SU-DHL-6 (cell line): Measurements from ENCODE around the gene MRPL33.

Source experiments
- H2AFZ ChIP-seq: fragments of 200-600 bp; sonication (generic); 2 replicates; pipeline ENCODE4 v1.6.1; 2014; ENCODE audit warnings: low read depth, mild to moderate bottlenecking, moderate library complexity, mixed read lengths, antibody characterized with exemption, low read length; ENCODE audit not compliant: severe bottlenecking
- H3F3A ChIP-seq: fragments of 200-600 bp; shearing (Covaris generic); 2 replicates; pipeline ENCODE4 v1.6.0; 2016; ENCODE audit warnings: antibody characterized with exemption, mild to moderate bottlenecking; ENCODE audit not compliant: insufficient read depth
- H3K27ac ChIP-seq: fragments of 200-600 bp; sonication (generic); 2 replicates; pipeline ENCODE4 v1.5.1; 2016; ENCODE audit warnings: low read depth, mild to moderate bottlenecking, low read length, moderate library complexity, mixed read lengths
- H3K27me3 ChIP-seq: fragments of 200-600 bp; sonication (generic), shearing (Covaris generic); 2 replicates; pipeline ENCODE4 v1.6.0; 2014; ENCODE audit warnings: mild to moderate bottlenecking, low read length
- H3K36me3 ChIP-seq: fragments of 200-600 bp; sonication (generic); 2 replicates; pipeline ENCODE4 v1.6.1; 2014; ENCODE audit warnings: mild to moderate bottlenecking, low read length, mixed read lengths
- H3K4me2 ChIP-seq: fragments of 300-600, 200-600 bp; shearing (Covaris generic), sonication (generic); 2 replicates; pipeline ENCODE4 v1.6.0; 2014; ENCODE audit warnings: low read length, low read depth, mild to moderate bottlenecking; ENCODE audit not compliant: poor library complexity, severe bottlenecking
- H3K4me3 ChIP-seq: fragments of 200-600 bp; sonication (generic); 2 replicates; pipeline ENCODE4 v1.5.1; 2014; ENCODE audit warnings: antibody characterized with exemption, low read length, mild to moderate bottlenecking, mixed read lengths; ENCODE audit not compliant: insufficient read depth, poor library complexity, severe bottlenecking
- H3K79me2 ChIP-seq: fragments of 200-600 bp; sonication (generic); 2 replicates; pipeline ENCODE4 v1.6.1; 2014; ENCODE audit warnings: mild to moderate bottlenecking, low read length, moderate library complexity; ENCODE audit not compliant: insufficient read depth
- H3K9ac ChIP-seq: fragments of 200-600 bp; sonication (generic); 2 replicates; pipeline ENCODE4 v1.7.0; 2014; ENCODE audit warnings: mild to moderate bottlenecking, low read length
- H3K9me2 ChIP-seq: fragments of 200-600 bp; sonication (generic); replicated peaks from 2 replicates; pipeline ENCODE4 v1.6.1; 2014; ENCODE audit warnings: low read length; ENCODE audit not compliant: insufficient read depth
- H3K9me3 ChIP-seq: fragments of 200-600 bp; sonication (generic); 2 replicates; pipeline ENCODE4 v1.6.1; 2014; ENCODE audit warnings: low read length, mixed read lengths; ENCODE audit not compliant: insufficient read depth
- H4K20me1 ChIP-seq: fragments of 200-600 bp; sonication (generic); 2 replicates; pipeline ENCODE4 v1.6.1; 2014; ENCODE audit warnings: low read depth, mild to moderate bottlenecking, antibody characterized with exemption, low read length, moderate library complexity, mixed read lengths
- EZH2phosphoT487 ChIP-seq: fragments of 200-600 bp; sonication (generic), shearing (Covaris generic); conservative IDR thresholded peaks from 2 replicates; pipeline ENCODE4 v1.6.1; 2018; ENCODE audit warnings: mild to moderate bottlenecking, antibody characterized with exemption, low read length, moderate library complexity, mixed read lengths
- TF ChIP-seq, protein P1 (sequence below): fragments of 200-600 bp; sonication (generic); IDR thresholded peaks from one replicate; pipeline ENCODE4 v1.5.1; 2017; ENCODE audit warnings: antibody characterized with exemption, mild to moderate bottlenecking, low read length, moderate library complexity; ENCODE audit not compliant: insufficient read depth, poor library complexity, severe bottlenecking

MRPL33 gene

GRCh38 chr2:27795093-27795834 lies 23.7 kb downstream of the MRPL33 start:
- Histone ChIP-seq H3K36me3 (no peaks in the 10 kb centered on the region), H3K9me2 (no peaks in the 10 kb centered on the region), H3K4me2 (no peak overlapping the region), H3K9ac (no peak overlapping the region), H2AFZ (no peak overlapping the region), H3F3A (no peaks in the 10 kb centered on the region), H3K79me2 (no peaks in the 10 kb centered on the region), H3K27me3 (no peaks in the 10 kb centered on the region), H3K27ac (no peak overlapping the region), H3K9me3 (no peaks in the 10 kb centered on the region), H4K20me1 (no peaks in the 10 kb centered on the region), H3K4me3 (no peak overlapping the region)
- TF ChIP-seq, protein P1, sequence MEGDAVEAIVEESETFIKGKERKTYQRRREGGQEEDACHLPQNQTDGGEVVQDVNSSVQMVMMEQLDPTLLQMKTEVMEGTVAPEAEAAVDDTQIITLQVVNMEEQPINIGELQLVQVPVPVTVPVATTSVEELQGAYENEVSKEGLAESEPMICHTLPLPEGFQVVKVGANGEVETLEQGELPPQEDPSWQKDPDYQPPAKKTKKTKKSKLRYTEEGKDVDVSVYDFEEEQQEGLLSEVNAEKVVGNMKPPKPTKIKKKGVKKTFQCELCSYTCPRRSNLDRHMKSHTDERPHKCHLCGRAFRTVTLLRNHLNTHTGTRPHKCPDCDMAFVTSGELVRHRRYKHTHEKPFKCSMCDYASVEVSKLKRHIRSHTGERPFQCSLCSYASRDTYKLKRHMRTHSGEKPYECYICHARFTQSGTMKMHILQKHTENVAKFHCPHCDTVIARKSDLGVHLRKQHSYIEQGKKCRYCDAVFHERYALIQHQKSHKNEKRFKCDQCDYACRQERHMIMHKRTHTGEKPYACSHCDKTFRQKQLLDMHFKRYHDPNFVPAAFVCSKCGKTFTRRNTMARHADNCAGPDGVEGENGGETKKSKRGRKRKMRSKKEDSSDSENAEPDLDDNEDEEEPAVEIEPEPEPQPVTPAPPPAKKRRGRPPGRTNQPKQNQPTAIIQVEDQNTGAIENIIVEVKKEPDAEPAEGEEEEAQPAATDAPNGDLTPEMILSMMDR: no peak
- no peak for TF ChIP-seq EZH2phosphoT487

GRCh38 chr2:27795868-27796277 lies 24.4 kb downstream of the MRPL33 start:
- no peaks in the 10 kb centered on the region for H4K20me1 ChIP-seq
- no peaks in the 10 kb centered on the region for H3K9me2 ChIP-seq
- H3K79me2 ChIP-seq: no peaks in the 10 kb centered on the region
- TF ChIP-seq, protein P1: no peak
- no peak for TF ChIP-seq EZH2phosphoT487
- no peak overlapping the region for H3K9ac ChIP-seq
- H2AFZ ChIP-seq: no peak overlapping the region
- H3F3A ChIP-seq: no peaks in the 10 kb centered on the region
- no peak overlapping the region for H3K27ac ChIP-seq
- no peak overlapping the region for H3K4me2 ChIP-seq
- no peaks in the 10 kb centered on the region for H3K27me3 ChIP-seq
- no peak overlapping the region for H3K4me3 ChIP-seq
- H3K36me3 ChIP-seq: no peaks in the 10 kb centered on the region
- no peaks in the 10 kb centered on the region for H3K9me3 ChIP-seq

DNA sequence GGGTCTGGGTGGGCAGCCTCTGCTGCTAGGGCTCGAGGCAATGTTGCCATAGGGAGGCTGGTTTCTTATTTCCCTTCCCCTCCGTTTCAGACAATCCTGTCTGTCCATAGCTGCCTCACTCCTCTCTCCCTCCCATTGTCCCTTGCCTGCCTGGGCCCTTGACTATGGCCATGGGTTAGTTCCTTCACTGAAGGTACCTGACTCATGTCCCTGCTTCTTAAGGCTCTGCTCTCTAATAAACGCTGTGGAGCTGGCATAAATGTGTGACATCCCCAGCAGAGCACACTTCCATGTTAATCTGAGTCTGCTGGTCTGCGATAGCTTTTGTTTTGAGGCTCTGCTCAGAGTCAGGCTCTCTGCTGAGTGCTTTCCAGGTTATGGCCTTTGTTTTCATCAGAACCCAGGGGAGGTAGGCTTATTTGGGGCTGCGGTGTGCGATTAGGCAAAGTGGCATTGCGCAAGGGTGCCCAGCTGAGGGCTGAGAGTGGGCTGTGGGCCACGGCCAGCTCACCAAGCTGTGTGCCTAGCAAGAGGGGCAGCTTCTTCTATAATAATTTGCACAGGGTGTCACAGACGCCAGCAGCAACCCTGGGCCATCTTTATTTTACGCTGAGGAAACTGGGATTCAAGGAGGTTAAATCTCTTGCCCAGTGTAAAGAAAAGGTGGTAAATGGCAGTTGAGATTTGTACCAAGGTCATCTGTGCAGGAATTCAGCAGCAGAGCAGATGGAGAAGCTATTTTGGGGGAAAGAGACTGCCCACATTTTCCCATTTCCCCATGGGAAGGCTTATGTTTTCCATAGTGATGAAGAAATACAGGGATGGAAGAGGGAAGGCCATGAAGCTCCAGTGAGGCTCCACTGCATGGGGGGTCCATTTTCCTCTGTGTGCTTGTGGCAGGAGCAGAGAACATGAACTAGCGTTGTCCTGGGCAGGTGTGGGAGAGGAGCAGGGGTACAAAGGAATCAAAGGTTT lies 25.6 kb downstream of the MRPL33 start:
- Histone ChIP-seq H3K9ac (no peak overlapping the region), H3K4me3 (no peak overlapping the region), H3K27me3 (no peaks in the 10 kb centered on the region), H3F3A (no peaks in the 10 kb centered on the region), H3K9me2 (no peaks in the 10 kb centered on the region), H3K79me2 (no peaks in the 10 kb centered on the region), H3K36me3 (no peaks in the 10 kb centered on the region), H4K20me1 (no peaks in the 10 kb centered on the region), H2AFZ (no peak overlapping the region), H3K27ac (no peak overlapping the region), H3K9me3 (no peaks in the 10 kb centered on the region), H3K4me2 (no peak overlapping the region)
- TF ChIP-seq, protein P1: no peak
- no peak for TF ChIP-seq EZH2phosphoT487
